ENCODE results near the gene ATRN.

Gene ATRN

DNA sequence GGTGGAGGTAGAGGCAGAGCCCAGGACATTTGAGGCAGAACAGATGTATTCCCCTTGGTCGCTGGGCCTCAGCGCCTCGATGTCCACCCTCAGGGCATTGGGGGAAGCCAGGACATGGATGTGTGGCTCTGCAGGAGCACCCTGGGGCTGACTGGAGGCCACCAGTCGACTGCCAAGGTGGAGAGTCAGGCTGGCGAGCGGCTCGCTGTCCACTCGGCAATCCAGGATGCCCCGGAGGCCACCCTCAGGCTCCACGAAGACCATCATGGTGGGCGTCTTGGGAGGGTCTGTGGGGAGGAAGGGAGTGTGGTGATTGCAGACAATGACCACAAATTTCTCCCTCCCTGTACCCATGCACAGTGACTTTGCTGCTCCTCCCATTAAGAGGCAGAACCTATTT lies 219.2 kb downstream of the ATRN start:
- Mint-ChIP-seq H3K27ac (no peak overlapping the region), H3K36me3 (ENCODE audit: low read depth) (no peaks in the 10 kb centered on the region), H3K4me1 (ENCODE audit: low read depth) (no peaks in the 10 kb centered on the region), H3K9me3 (no peaks in the 10 kb centered on the region), H3K4me3 (no peak overlapping the region), H3K27me3 (ENCODE audit: low read depth) (peaks cover 11% of the 10 kb centered on the region)
- DNase-seq (ENCODE audit: low spot score) = no peak

DNA sequence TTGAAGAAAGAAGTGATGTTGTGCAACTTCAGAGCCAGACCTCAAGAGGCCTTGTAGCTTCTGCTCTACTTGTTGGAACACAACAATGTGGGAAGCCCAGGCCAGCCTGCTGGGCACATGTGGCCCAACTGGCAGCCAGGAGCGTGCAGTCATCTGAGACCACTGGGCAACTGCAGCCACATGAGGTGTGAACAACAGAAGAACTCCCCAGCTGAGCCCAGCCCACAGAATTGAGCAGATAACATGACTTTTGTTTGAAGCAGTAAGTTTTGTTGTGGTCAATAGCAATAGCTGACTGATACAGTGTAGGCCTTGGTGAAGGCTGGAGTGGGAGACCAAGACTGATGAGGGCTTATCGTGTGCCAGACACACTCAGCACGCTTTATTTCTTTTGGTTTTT lies 219.6 kb downstream of the ATRN start:
- DNase-seq (ENCODE audit: low spot score) = no peak
- Mint-ChIP-seq H3K4me3 (no peak overlapping the region), H3K36me3 (ENCODE audit: low read depth) (no peaks in the 10 kb centered on the region), H3K4me1 (ENCODE audit: low read depth) (no peaks in the 10 kb centered on the region), H3K9me3 (no peaks in the 10 kb centered on the region), H3K27ac (no peak overlapping the region), H3K27me3 (ENCODE audit: low read depth) (peaks cover 8% of the 10 kb centered on the region)

DNA sequence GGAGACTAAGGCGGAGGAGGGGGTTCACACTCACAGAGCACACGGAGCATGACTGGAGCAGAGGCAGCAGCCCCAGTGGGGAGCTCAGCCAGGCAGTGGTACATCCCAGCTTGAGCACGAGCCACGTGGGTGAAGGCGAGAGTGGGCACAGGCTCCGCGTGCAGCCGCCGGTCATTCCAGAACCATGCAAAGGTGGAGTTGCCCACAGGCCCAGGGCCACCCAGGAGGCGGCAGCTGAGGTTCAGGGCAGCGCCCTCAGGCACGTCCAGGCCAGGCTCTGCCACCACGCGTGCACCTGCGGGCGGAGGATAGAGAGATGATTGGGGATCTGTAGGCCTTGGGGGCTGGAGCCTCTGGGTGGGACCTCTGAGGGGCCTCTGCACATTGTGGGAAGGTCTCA lies 220.5 kb downstream of the ATRN start:
- Mint-ChIP-seq H3K4me3 (no peak overlapping the region), H3K27me3 (ENCODE audit: low read depth) (peaks cover 7% of the 10 kb centered on the region), H3K4me1 (ENCODE audit: low read depth) (no peaks in the 10 kb centered on the region)

DNA sequence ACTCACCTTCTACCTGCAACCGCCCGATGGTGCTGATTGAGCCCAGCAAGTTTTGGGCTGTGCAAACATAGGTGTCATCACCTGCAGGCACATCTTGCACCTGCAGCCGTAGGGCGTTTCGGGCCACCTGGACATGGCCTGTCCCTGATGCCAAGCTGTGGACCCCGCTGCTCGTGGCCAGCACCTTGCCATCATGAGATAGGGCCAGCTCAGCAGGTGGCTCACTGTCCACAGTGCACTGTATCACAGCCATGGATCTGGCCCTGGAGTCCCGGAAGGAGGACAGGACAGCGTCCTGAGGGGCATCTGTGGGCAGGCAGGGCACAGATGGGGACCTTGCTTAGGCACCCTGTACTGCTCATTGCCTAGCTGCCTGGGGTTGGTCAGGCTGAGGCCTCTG lies 221.1 kb downstream of the ATRN start:
- Mint-ChIP-seq H3K4me3 (no peak overlapping the region), H3K27ac (no peak overlapping the region), H3K27me3 (ENCODE audit: low read depth) (peaks cover 7% of the 10 kb centered on the region), H3K4me1 (ENCODE audit: low read depth) (no peaks in the 10 kb centered on the region), H3K36me3 (ENCODE audit: low read depth) (no peaks in the 10 kb centered on the region), H3K9me3 (no peaks in the 10 kb centered on the region)
- no peak for DNase-seq (ENCODE audit: low spot score)

More for the DNA sequence above, 220.5 kb downstream of the ATRN start:
- no peak overlapping the region for H3K27ac Mint-ChIP-seq
- DNase-seq (ENCODE audit: low spot score) = no peak
- no peaks in the 10 kb centered on the region for H3K9me3 Mint-ChIP-seq
- no peaks in the 10 kb centered on the region for H3K36me3 Mint-ChIP-seq (ENCODE audit: low read depth)

DNA sequence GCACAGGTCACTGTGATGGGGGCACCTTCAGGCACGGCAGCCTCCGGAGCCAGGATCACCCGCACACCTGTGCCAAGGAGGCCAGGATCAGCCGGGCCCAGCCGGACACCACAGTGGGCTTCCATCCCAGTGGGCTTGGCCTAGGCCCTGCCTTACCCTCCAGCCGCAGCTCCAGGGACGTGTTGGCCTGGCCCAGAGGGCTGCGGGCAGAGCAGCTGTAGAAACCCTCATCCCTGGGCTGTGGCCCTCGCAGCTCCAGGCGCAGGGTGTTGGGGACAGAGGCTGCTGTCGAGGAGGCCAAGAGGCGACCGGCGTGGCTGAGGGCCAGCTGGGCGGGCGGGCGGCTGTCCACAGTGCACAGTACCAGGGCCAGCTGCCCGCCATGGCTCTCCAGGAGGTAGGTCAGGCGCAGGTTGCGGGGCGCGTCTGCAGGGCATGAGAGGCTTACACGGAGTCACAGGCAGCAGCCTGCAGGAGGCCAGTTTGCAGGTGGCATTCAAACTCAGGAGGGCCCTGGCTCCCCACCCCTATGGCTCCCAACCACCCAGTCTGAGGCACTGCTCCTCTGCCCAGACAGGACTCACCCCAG lies 222.0 kb downstream of the ATRN start:
- DNase-seq (ENCODE audit: low spot score) = no peak
- peaks cover 3% of the 10 kb centered on the region for H3K27me3 Mint-ChIP-seq (ENCODE audit: low read depth)
- H3K27ac Mint-ChIP-seq = no peak overlapping the region
- no peak overlapping the region for H3K4me3 Mint-ChIP-seq
- H3K4me1 Mint-ChIP-seq (ENCODE audit: low read depth) = no peaks in the 10 kb centered on the region
- H3K9me3 Mint-ChIP-seq = no peaks in the 10 kb centered on the region
- H3K36me3 Mint-ChIP-seq (ENCODE audit: low read depth) = no peaks in the 10 kb centered on the region

DNA sequence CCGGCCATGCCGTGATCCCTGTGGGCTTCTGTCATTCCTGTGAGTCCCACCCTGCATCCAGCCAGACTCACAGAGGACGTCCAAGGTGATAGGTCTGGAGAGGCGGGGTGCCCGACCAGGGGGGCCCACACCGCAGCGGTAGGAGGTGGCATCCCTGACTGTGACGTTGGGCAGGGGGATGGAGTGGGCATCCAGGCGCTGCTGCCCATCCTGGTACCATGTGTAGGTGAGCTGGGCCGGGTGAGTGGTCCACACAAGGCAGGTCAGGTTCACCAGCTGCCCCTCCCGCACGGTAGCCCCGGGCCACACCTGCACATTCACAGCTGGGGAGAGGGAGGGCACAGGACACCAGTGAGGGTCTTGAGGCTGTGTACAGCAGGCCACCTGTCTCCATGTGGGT lies 222.6 kb downstream of the ATRN start:
- Mint-ChIP-seq H3K36me3 (ENCODE audit: low read depth) (no peaks in the 10 kb centered on the region), H3K4me3 (no peak overlapping the region), H3K27ac (no peak overlapping the region), H3K27me3 (ENCODE audit: low read depth) (no peaks in the 10 kb centered on the region), H3K9me3 (no peaks in the 10 kb centered on the region), H3K4me1 (ENCODE audit: low read depth) (no peaks in the 10 kb centered on the region)
- DNase-seq (ENCODE audit: low spot score) = no peak

DNA sequence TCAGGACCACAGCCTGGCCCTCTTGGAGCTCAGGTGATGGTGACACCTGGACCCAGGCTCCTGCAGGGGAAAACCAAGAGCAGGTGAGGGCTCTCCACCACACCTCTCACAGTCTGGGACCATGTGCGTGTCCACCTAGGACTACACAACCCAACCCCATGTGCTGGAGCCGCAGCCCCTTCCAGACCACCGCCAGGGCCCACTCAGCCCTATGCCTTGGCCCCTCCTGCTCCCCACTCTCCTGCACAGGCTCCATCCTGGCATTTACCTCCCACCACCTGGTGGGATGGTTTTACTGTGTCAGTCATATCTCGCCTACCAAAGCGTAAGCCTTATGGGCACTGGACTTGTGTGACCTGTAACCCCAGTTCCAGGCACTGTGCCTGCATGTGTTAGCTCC lies 224.0 kb downstream of the ATRN start:
- no peaks in the 10 kb centered on the region for H3K27me3 Mint-ChIP-seq (ENCODE audit: low read depth)
- H3K4me3 Mint-ChIP-seq = no peak overlapping the region
- no peaks in the 10 kb centered on the region for H3K9me3 Mint-ChIP-seq
- no peak overlapping the region for H3K27ac Mint-ChIP-seq
- no peaks in the 10 kb centered on the region for H3K36me3 Mint-ChIP-seq (ENCODE audit: low read depth)
- DNase-seq (ENCODE audit: low spot score) = no peak
- no peaks in the 10 kb centered on the region for H3K4me1 Mint-ChIP-seq (ENCODE audit: low read depth)

DNA sequence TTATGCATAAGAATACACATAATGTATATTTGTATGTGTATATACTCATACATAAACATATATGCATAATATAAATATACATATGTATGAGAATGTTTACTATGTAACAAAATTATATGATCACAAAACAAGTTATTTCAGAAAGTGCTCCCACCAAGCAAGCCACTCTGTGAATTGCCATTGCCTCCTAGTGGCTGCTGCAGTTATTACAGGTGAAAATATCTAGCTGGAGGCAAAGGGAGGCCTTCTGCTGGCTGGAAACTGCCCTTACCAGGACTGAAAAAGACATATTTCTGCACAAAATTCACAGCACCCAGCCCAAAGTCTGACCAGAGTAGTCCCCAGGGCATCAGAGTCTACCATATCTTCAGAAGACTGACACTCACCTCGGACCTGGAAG lies 225.4 kb downstream of the ATRN start:
- H3K36me3 Mint-ChIP-seq (ENCODE audit: low read depth) = no peaks in the 10 kb centered on the region
- DNase-seq (ENCODE audit: low spot score) = no peak
- H3K4me1 Mint-ChIP-seq (ENCODE audit: low read depth) = no peaks in the 10 kb centered on the region
- H3K4me3 Mint-ChIP-seq = no peak overlapping the region
- no peaks in the 10 kb centered on the region for H3K27me3 Mint-ChIP-seq (ENCODE audit: low read depth)
- H3K27ac Mint-ChIP-seq = no peak overlapping the region
- no peaks in the 10 kb centered on the region for H3K9me3 Mint-ChIP-seq

DNA sequence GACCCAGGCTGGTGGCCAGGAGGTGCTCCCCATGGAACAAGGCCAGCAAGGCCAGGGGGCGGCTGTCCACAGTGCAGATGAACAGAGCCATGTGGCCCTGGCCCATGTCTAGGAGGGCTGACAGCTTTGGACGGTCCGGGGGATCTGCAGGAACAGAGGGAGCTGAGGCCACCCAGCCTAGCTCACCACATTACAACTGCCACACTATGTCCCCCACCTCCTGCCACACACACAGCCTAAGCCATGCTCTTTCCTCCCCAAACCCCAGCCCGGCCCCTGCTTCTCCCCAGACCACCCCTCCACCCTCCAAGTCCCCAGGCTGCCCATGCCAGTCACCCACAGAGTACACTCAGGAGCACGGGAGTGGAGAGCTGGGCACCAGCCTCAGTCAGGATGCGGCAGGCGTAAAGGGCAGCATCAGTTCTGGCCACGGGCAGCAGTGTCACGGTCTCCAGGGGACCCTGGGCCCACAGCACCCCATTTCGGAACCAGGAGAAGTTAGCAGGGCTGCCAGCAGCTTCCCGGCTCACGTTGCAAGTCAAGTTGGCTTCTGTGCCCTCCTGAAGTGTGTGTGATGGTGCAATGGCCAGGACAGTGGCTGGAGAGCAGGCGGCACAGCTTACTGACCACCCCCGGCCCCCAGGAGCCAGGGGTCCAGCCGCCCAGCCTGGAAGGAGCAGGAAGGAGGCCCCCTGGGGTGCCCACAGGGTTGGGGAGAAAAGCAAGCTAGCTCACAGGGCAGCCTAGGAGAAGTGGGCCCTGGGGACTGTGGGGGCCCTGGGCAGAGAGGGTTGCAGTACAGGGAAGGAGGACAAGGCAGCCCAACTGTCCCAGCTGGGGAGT lies 226.1 kb downstream of the ATRN start:
- Mint-ChIP-seq H3K9me3 (no peaks in the 10 kb centered on the region), H3K27ac (no peak overlapping the region), H3K27me3 (ENCODE audit: low read depth) (no peaks in the 10 kb centered on the region), H3K4me1 (ENCODE audit: low read depth) (no peaks in the 10 kb centered on the region), H3K36me3 (ENCODE audit: low read depth) (no peaks in the 10 kb centered on the region), H3K4me3 (no peak overlapping the region)
- no peak for DNase-seq (ENCODE audit: low spot score)

DNA sequence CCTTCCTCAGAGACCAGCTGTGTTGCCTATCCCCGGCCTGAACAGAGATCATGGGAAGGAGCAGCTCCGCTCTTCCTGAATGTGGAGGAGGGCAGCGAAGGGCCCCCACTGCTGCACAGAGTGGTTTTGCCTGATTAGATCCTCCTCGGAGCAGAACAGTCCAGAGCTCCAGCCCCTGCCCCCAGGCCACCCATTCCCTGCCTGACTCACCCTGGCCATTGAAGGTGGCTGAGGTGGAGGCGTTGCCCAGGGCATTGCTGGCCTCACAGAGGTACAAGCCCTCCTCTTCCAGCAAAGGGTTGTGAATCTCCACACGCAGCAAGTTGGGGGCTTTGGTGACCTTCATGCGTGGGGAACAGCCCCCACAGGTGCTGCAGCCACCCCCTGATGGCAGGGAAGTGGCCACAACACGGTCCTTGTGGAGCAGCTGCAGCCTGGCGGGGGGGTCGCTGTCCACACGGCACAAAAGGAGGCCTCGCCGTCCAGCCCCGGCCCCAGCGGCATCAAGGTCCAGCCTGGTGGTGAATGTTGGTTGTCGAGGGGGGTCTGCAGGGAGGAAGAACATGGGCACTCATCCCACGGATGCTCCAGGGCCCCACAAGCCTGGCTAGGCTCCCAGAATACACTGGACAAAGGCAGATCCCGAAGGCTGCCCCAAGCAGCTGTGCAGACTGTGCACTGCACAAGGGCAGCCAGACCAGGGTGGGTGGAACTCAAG lies 226.9 kb downstream of the ATRN start:
- Mint-ChIP-seq H3K27me3 (ENCODE audit: low read depth) (no peaks in the 10 kb centered on the region), H3K36me3 (ENCODE audit: low read depth) (no peaks in the 10 kb centered on the region), H3K4me1 (ENCODE audit: low read depth) (no peaks in the 10 kb centered on the region), H3K4me3 (no peak overlapping the region), H3K9me3 (no peaks in the 10 kb centered on the region), H3K27ac (no peak overlapping the region)
- DNase-seq (ENCODE audit: low spot score) = no peak

DNA sequence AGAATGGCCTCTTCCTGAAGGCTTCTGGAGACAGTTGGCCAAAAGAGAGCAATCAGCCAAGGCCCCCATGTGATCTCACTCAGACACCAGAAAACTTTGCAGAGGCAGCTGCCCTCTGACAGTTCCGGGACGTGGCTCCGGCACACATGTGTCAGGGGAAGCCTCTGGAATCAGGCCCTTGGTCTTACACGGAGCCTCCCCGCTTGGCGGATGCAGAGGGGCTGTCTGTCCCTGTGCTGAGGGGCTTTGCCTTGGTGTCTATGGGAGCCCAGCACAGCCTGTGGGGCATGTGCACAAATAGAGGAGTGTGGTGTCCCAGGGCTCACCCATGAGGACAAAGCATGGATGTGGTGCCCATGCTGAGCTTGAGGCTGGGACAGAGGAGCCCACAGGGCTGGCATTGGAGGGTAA lies 227.8 kb downstream of the ATRN start:
- Mint-ChIP-seq H3K27ac (no peak overlapping the region), H3K36me3 (ENCODE audit: low read depth) (no peaks in the 10 kb centered on the region), H3K9me3 (no peaks in the 10 kb centered on the region), H3K4me1 (ENCODE audit: low read depth) (no peaks in the 10 kb centered on the region), H3K27me3 (ENCODE audit: low read depth) (no peaks in the 10 kb centered on the region), H3K4me3 (no peak overlapping the region)
- DNase-seq (ENCODE audit: low spot score) = no peak

DNA sequence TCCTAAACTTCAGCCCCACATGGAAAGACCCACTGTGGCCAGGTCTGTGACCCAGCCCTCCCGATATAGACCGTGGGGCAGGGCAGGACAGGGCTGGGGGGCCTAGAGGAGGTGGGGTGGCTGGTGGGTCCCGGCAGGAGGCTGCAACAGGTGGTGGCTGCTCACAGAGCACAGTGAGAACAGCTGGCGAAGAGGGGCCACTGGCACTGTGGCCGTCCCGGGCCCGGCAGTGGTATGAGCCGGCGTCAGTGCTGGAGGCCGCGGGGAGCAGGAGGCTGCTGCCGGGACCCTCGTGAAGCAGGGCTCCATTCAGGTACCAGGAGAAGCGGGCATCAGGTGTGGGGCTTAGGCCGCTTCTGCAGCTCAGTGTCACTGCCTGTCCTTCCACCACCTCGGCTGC lies 228.2 kb downstream of the ATRN start:
- H3K27ac Mint-ChIP-seq = no peak overlapping the region
- no peaks in the 10 kb centered on the region for H3K36me3 Mint-ChIP-seq (ENCODE audit: low read depth)
- H3K9me3 Mint-ChIP-seq = no peaks in the 10 kb centered on the region
- DNase-seq (ENCODE audit: low spot score) = no peak
- no peak overlapping the region for H3K4me3 Mint-ChIP-seq
- H3K4me1 Mint-ChIP-seq (ENCODE audit: low read depth) = no peaks in the 10 kb centered on the region
- H3K27me3 Mint-ChIP-seq (ENCODE audit: low read depth) = no peaks in the 10 kb centered on the region

Data from T-helper 2 cell treated with Interferon-gamma antibody and Interleukin-4, amounts not matched to agents 5 μg/mL and 100 μg/mL, for 36 hours (primary cell).